KG1 (cell line): Measurements from ENCODE around the gene MRTFB.
A peak's percentile ranks its signal among the peaks of the same experiment; 100 is the strongest.
"Not testable (repeated sequence)": the region's sequence is repeated elsewhere in the genome, so short reads cannot be mapped to it uniquely, and the experiment has no call there.

ENCODE experiments used
- DNase-seq: peaks from one replicate; lab custom pipeline; 2025; lab: John Stamatoyannopoulos, UW

The MRTFB gene, protein sequence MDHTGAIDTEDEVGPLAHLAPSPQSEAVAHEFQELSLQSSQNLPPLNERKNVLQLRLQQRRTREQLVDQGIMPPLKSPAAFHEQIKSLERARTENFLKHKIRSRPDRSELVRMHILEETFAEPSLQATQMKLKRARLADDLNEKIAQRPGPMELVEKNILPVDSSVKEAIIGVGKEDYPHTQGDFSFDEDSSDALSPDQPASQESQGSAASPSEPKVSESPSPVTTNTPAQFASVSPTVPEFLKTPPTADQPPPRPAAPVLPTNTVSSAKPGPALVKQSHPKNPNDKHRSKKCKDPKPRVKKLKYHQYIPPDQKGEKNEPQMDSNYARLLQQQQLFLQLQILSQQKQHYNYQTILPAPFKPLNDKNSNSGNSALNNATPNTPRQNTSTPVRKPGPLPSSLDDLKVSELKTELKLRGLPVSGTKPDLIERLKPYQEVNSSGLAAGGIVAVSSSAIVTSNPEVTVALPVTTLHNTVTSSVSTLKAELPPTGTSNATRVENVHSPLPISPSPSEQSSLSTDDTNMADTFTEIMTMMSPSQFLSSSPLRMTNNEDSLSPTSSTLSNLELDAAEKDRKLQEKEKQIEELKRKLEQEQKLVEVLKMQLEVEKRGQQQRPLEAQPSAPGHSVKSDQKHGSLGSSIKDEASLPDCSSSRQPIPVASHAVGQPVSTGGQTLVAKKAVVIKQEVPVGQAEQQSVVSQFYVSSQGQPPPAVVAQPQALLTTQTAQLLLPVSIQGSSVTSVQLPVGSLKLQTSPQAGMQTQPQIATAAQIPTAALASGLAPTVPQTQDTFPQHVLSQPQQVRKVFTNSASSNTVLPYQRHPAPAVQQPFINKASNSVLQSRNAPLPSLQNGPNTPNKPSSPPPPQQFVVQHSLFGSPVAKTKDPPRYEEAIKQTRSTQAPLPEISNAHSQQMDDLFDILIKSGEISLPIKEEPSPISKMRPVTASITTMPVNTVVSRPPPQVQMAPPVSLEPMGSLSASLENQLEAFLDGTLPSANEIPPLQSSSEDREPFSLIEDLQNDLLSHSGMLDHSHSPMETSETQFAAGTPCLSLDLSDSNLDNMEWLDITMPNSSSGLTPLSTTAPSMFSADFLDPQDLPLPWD

DNA sequence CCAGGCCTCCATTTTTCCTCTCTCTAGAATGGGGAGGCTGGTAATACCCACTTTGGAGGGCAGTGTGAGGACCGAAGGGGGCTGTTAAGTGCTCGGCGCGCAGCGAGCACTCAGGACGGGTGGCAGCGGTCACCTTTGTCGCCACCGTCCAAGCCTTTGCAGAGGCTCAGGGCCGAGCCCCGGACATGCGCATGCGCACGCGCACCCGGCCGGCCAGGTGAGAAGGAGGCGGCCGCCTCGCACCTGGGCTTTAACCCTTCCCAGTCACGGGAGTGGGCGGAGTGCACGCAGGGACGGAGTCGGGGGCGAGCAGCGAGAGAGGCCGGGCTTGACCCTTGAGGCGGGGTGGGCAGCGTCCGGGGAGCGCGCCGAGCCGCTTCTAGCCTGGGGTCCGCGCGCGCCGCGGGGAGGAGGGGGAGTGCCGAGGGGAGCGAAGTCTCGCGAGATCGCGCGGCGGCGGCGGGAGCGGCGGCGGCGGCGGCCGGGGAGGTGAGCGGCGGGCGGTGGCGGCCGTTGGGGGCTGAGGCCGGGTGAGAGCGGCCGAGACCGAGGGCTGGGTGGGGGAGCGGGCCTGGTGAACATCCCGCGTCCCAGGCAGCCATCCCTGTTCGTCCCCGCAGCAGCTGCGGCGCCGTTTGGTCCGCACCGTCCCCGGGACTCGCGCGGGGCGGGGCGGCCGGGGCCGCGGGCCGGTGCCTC is at the start of gene MRTFB:
Gene MRTFB (plus strand): TSS at position 443 of the 699 bp plus-strand sequence. CDS start 69,288 bp downstream, outside the sequence.
- peak; percentile 33 for DNase-seq

DNA sequence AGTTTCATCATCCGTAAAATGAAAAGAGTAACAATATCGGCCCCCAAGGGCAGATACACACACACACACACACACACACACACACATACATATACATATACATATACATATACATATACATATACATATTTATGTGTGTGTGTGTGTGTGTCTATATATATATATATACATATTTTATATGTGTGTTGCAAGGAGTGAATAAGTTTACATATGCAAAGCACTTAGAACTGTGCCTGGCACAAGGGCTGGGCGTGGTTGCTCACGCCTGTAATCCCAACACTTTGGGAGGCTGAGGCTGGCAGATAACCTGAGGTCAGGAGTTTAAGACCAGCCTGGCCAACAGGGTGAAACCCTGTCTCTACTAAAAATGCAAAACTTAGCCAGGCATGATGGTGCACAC is 47.6 kb upstream of the MRTFB start:
- DNase-seq: not testable (repeated sequence)

DNA sequence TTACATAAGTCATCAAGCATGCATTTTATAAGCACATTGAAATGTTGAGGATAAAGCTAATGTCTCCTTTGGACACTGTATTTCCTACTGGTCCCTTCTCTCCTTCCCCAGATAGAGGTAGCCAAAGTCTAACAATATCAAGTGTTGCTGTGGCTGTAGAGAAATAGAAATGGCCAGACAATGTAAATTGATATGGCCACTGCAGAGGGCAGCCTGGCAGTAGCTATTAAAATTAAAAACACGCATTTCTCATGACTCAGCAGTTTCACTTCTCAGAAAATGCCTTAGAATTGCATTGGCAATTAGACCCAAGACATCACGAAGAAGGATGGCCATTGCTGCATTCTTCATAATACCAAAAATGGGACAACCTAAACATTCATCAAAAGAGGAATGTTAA is 46.8 kb upstream of the MRTFB start:
- no peak for DNase-seq

DNA sequence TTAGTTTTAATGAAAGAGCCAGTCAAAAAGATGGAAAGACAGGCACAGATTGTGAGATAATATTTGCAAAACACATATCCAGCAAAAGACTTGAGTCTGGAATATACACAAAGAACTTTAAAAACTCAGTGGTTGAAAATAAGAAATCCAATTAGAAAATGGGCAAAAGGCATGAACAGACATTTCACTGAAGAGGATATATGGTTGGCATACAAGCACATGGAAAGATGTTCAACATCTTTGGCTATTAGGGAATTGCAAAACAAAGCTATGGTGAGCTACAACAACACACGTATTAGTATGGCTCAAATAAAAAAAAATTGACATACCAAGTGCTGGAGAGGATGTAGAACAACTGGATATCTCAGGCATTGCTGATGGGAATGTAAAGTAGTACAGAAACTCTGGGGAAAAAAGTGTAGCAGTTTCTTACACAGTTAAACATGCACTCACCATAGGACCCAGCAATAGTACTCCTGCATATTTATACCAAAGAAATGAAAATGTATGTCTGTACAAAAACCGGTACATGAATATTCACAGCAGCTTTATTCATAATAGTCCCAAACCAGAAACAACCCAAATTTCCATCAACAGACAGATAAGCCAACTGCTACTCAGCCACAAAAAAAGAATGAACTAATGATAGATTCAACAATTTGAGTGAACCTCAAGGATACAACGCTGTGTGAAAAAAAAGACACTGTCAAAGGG is 44.4 kb upstream of the MRTFB start:
- no peak for DNase-seq

DNA sequence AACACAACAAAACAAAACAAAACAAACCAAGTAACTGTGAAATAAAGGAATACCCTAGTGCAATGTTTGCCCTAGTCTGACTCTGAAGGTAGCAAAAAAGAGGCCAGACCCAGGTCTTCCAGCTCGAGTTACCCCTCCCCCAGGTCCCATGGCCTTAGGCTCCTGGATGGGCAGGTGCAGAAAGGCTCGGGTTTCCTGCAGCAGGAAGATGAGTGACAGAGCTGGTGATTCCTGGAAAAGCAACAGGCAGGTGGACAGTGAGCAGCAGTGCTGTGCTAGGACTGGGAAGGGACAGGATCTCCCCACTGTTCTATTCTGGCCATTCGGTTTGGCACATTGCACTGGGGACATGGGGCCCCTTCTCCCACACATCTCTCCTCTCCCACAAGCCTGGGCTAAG is 42.9 kb upstream of the MRTFB start:
- no peak for DNase-seq

DNA sequence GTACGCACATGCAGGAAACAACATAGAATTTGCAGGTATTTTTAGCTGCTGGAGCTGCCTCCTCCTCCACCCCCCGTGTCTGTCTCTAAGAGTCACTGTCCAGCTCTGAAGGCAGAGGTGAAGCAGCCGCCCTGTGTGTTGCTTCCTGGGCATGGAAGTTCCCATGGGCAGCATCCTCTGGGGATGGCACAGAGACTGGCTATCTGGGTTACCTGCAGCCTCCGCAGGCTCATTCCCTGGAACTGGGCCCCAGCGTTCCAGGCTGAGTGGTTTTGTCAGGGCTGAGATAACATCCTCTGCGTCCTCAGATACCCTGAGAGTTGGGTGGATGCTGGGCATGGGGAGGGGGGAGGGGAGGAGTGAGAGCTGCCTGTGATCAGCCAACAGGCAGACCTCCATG is 41.5 kb upstream of the MRTFB start:
- no peak for DNase-seq

DNA sequence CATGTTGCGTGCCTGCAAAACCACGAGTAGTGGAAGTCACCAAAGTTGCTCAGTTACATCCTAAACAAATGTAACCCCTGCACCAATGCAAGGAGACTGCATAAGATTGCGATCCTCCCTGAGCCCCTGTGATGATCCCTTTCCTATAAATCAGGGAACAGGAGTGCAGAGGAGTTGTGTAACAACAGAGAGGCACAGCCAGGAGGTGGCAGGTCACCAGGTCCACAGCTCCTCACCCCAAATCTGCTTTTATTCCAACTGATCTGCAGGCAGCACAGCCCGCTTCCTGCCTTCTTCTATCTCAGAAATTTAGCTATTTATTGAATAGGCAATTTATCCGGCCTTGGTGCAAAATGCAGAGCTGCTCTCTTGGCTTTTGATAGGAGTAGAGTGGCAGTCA is 36.0 kb upstream of the MRTFB start:
- DNase-seq: no peak

DNA sequence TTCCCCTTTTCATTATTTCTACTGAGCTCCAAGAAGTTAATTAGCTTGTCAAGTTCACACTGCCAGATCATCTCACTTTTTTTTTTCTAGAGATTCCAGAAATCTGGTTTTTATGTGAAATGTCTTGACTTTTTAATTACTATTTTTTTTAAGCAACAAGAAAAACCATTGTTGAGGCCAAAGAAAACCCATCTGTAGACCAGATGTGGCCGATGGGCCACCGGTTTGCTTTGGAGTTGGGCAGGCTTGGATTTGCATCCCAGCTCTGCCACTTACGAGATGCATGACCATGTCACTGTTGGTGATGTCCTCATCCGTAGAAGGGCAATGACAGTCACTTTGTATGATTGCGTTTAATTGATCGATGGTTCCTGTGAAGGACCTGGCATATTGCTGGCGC is 34.2 kb upstream of the MRTFB start:
- no peak for DNase-seq

DNA sequence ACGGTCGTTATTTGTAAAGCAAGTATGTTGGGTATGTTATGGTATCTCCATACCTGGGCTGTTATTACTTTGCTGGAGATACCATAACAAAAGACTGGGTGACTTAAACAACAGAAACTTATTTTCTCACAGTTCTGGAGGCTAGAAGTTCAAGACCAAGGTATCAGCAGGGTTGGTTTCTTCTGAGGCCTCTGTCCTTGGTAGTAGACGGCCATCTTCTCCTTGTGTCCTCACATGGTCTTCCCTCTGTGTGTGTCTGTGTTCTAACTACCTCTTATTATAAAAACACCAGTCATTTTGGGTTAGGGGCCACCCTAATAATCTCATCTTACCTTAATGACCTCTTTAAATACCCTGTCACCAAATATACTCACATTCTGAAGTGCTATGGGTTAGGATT is 33.2 kb upstream of the MRTFB start:
- DNase-seq: no peak

DNA sequence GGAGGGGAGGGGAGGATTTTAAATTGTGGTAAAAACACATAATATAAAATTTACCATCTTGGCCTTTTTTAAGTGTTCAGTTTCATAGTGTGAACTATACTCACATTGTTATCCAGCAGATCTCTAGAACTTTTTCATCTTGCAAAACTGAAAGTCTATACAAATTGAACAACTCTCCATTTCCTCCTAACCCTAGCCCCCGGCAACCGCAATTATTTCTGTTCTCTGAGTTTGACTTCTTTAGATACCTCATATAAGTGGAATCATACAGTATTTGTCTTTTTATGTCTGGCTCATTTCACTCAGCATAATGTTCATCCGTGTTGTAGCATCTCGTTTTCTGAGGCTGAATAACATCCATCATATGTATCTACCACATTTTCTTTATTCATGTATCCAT is 30.0 kb upstream of the MRTFB start:
- DNase-seq: no peak

DNA sequence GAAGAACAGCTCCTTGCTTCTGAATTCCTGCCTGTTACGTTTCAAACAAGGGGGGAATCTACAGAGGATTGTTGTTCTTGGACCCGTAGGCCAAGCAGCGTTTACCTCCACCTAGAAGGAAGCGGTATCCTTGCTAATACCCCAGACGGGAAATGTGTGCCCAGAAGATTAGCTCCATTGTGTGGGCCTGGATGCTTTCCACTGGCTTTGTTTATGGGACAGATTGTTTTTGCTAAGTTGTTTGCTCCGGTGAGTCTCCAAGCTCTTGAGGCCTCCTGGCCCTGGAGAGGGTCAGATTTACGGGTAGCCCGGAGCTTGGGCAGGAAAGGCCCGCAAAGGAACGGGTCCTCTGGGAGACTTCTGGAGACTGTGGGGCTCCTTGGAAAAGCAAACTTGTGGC is 28.4 kb upstream of the MRTFB start:
- no peak for DNase-seq

DNA sequence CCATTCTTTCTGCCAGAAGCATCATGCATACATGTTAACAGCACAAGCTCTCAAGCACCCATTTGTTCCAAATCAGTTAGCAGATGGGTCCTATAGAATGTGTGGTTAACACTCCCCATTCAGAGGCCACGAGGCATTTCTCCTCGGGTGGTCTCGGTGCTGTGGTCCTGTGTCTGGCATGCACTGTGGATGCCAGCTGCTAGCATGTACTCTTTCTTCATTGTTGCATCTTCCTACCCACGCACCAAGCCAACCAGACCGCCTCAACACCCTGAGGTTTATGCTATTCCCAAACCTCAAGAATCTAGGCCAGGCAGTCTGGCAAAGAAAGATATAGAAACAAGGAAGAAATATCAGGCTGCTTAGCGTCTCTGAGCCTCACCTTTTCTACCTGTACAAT is 27.8 kb upstream of the MRTFB start:
- no peak for DNase-seq

DNA sequence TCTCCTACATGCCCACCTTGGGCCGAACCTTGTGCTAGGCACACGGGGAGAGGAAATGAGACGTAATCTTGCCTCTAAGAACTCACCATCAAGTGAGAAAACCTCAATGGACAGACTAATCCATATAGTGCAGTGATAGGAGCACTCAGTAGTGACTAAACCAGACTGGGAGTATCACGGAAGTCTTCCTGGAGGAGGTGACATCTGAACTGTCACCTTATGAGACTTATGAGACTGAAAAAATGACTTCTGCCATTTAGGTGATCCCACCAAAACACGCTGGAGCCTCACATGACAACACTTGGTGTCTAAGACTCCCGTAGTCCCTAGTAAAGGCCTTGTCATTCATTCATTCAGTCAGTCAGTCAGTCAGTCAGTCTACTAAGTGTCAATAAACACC is 27.3 kb upstream of the MRTFB start:
- DNase-seq: no peak

DNA sequence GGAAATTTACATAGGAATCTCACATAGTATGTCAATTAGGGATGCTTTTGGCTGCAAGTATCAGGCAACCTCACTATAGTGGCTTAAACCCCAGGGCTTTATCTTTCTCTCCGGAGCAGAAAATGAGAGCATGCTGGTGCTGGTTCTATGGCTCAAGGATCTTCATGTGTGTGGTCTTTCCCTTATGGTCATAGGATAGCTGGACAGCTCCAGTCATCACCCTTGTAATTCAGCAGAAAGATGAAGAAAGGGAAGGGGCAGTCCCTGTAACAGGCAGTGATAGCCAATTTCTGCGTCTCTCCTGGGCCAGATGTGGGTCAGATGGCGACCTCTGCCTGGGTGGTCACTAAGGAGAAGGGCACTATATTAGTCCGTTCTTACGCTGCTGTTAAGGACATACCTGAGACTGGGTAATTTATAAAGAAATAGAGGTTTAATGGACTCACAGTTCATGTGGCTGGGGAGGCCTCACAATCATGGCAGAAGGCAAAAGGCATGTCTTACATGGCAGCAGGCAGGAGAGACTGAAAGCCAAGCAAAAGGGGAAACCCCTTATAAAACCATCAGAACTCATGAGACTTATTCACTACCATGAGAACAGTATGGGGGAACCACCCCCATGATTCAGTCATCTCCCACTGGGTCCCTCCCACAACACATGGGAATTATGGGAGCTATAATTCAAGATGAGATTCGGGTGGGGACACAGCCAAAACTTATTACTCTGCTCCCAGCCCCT is 23.8 kb upstream of the MRTFB start:
- not testable (repeated sequence) for DNase-seq

DNA sequence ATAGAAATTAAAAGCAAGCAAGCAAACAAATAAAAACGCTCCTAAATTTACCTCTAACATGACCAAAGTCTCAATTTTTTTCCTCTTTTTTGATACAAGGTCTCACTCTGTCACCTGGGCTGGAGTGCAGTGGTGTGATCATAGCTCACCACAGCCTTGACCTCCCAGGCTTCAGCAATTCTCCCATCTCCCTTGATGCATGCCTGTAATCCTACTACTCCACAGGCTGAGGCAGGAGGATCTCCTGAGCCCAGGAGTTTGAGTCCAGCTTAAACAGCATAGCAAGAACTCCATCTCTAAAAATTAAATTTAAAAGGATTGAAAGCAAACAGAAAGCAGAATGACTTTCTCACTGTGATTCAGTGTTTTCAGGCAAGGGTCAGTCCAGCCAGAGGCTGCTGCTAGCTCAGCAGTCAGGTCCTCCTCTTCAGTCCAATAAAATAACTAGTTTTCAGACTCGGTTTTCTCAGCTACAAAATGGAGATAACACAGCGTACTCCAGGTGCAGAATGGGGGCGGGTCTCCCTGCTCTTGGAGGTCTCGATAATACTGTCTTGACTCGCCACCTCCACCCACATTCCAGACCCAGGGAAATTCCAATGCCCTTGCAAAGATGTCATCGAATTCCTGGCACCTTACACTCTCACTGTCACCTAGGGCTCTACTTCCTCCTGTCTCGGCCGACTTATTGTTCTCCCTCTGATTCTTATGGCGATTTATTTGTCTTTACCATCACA is 20.7 kb upstream of the MRTFB start:
- no peak for DNase-seq

DNA sequence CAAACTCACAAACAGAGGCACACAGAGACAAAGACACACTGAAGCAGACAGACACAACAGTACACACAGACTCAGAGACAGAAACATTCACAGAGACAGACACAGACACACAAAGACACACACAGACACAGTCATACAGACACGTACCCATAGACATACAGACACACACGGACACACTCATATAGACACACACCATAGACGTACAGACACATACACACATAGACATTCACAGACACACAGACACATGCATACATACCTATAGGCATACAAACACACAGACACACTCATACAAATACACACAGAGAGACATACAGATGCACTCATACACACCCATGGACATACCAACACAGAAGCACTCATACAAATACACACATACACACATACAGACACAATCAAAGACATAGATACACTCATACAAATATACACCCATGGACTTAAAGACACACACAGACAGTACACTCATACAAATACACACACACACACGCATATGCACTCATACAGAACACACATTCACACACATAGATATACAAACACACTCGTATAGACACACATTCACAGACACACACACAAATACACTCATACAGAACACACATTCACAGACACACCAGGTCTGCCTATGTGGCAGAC is 19.9 kb upstream of the MRTFB start:
- DNase-seq: no peak

DNA sequence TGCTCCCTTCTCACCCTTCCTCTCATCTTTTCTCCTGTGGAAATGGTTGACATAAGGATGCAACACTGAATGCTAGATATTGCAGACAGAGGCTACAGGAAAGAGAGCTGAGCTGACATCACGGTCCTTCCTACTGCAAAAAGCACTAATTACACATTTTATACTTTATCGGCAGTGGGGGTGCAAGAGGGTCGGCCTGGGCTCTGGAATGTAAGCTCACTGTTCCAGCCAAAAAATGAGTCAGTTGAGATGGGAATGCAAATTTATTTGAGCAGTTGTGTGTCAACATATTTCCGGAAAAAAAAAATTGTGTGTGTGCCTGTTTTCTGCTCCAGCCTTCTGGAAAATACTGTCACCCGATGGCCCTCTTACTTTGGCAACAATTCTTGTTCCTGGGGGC is 14.1 kb upstream of the MRTFB start:
- DNase-seq: no peak

DNA sequence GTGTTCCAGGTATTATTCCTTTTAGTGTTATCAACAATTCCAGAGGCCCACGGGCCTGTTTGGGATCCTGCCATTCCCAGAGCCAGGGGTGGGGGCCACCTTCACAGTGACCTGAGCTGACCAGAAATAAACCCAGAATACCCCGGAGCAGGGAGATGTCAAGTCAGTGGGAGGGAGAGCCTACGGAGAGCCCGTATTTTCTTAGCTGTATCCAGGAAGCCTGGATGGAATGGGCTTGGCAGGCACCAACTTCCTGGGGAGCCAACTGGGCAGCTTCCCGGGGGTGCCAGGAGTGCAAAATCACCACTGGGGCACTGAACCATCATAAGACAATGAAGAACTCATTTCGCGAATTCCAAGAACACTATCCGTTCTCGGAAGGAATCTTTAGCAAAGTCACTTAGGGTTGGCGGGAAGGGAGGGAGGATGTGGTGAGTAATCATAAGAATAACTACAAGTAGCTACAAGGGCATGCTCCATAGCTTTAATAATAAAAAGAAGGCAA is 13.2 kb upstream of the MRTFB start:
- no peak for DNase-seq

DNA sequence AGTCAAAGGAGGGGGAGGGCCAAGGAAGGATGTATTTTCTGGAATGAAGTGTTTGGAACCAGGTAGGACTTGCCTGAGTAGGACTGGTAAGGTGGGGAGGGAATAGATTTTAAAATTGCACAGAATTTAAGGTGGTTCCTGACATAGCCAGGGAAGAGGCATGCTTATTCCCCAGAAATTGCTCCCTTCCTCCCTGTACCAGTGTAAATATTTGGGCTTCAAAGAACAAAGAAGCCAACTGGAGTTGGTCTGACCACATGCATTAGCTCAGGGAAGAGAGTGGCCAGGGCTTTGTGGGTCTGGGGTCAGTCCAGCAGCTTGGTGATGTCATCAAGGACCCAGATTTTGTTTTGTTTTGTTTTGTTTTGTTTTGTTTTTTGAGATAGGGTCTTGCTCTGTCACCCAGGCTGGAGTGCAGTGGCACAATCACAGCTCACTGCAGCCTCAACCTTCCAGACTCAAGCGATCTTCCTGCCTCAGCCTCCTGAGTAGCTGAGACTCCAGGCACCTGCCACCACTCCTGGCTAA is 9.3 kb upstream of the MRTFB start:
- no peak for DNase-seq
